IMR-90 (cell line): ENCODE results near the gene FIBCD1.

Experiments used
- CTCF ChIP-seq: conservative IDR thresholded peaks from 2 replicates; pipeline ENCODE4 v1.5.1; 2012; ENCODE audit warnings: mild to moderate bottlenecking, low read depth, low read length, improper control_type of control experiment
- MAFK ChIP-seq: IDR thresholded peaks from 2 replicates; pipeline ENCODE4 v1.6.1; 2012; ENCODE audit warnings: low read depth, low read length, improper control_type of control experiment
- MAZ ChIP-seq: IDR thresholded peaks from 2 replicates; pipeline ENCODE4 v1.6.1; 2012; ENCODE audit warnings: low read depth, mild to moderate bottlenecking, low read length, improper control_type of control experiment, moderate library complexity, borderline replicate concordance
- MXI1 ChIP-seq: IDR thresholded peaks from 2 replicates; pipeline ENCODE4 v1.6.1; 2012; ENCODE audit warnings: low read depth, mild to moderate bottlenecking, low read length, moderate library complexity, borderline replicate concordance
- RCOR1 ChIP-seq: IDR thresholded peaks from 2 replicates; pipeline ENCODE4 v1.6.1; 2012; ENCODE audit warnings: mild to moderate bottlenecking, low read length, improper control_type of control experiment; ENCODE audit not compliant: insufficient replicate concordance
- RFX5 ChIP-seq: IDR thresholded peaks from 2 replicates; pipeline ENCODE4 v1.8.0; 2012; ENCODE audit warnings: low read depth, mild to moderate bottlenecking, low read length, moderate library complexity

GRCh38 chr9:130900701-130901497 is 38.1 kb downstream of the FIBCD1 start:
- TF ChIP-seq MAFK (no peak), RCOR1 (no peak), CTCF (no peak), MXI1 (no peak), MAZ (no peak), RFX5 (no peak)
